ENCODE data around the gene CENPA.

The CENPA gene

DNA sequence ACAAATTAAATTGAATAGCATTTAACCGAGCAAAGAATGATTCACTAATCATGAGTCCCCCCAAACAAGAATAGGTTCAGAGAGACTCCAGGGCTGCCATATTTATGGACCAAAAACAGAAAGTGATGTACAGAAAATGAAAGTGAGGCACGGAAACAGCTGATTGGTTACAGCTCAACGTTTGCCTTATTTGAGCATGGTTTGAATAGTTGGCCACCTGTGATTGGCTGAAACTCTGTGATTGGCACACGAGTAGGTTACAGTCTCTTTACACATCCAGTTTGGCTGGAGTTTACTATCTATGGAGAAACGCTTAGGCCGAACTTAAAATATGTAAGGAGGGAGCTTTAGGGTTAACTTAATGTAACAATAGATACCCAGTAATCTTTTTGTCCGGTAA is 35.1 kb downstream of the CENPA start:
- H3K4me3 ChIP-seq (ENCODE audit: low read length), result no peak overlapping the region
- H3K9me3 ChIP-seq (ENCODE audit: control insufficient read depth, low read length), result no peaks in the 10 kb centered on the region
- H3K9ac ChIP-seq (ENCODE audit: low read length), result no peak overlapping the region
- H3K27me3 ChIP-seq (ENCODE audit: control insufficient read depth, insufficient read depth, low read length), result peaks cover 4% of the 10 kb centered on the region
- H3K4me1 ChIP-seq (ENCODE audit: control insufficient read depth, insufficient read depth, low read length), result no peaks in the 10 kb centered on the region
- H3K36me3 ChIP-seq (ENCODE audit: control insufficient read depth, insufficient read depth, low read length), result no peaks in the 10 kb centered on the region

DNA sequence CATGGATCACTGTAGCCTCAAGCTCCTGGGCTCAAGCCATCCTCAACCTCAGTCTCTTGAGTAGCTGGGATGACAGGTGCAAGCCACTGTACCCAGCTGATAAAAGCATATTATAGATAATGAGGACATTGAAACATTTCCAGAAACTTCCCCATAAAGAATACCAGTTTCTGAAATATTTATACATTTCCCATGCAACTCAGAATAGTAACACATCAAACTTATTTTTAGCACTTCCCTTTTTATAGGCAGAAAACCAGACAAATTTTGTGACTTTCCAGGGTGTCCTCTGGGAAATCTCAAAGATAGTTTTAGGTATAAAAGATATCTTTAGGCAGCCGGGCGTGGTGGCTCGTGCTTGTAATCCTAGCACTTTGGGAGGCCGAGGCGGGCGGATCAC is 37.0 kb downstream of the CENPA start:
- peaks cover under 1% of the 10 kb centered on the region for H3K27me3 ChIP-seq (ENCODE audit: control insufficient read depth, insufficient read depth, low read length)
- H3K4me3 ChIP-seq (ENCODE audit: low read length), result no peak overlapping the region
- no peaks in the 10 kb centered on the region for H3K4me1 ChIP-seq (ENCODE audit: control insufficient read depth, insufficient read depth, low read length)
- no peaks in the 10 kb centered on the region for H3K9me3 ChIP-seq (ENCODE audit: control insufficient read depth, low read length)
- H3K9ac ChIP-seq (ENCODE audit: low read length), result no peak overlapping the region
- no peaks in the 10 kb centered on the region for H3K36me3 ChIP-seq (ENCODE audit: control insufficient read depth, insufficient read depth, low read length)

DNA sequence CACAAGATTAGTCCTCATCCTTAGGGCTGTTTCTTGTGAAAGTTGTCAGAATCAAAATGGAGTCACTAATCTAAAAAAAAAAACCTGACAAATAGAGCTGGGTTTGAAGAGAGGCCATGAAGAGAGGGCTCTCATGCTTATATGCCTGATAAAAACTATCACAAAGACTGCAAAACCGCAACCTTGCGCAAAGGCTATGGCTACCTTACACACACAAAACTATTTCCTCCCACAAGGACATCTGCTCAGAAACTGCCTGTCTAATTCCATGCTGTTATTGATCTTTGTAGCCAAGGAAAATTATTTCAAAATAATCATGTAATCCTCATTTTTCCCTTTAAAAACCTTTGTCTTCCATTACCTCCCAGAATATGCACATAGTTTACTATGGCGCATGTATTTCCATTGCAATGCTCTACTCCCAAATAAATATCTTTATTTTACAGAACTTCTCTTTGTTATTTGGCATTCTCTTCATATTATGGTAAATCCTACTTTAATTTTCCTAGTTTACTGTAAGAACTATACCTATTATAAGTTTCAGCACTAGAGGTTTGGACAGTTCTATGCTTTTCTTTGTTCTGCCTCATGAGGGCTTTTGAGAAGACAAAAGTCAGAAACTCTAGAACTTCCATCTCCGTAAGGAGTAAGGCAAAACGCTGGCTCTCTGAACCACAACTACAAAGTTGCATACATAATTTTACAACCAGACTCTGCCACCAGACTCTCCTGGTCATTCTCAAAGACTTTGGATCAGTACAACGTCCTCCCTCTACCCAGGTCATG is 52.5 kb downstream of the CENPA start:
- Histone ChIP-seq H3K27me3 (ENCODE audit: control insufficient read depth, insufficient read depth, low read length) (no peaks in the 10 kb centered on the region), H3K4me1 (ENCODE audit: control insufficient read depth, insufficient read depth, low read length) (no peaks in the 10 kb centered on the region), H3K9me3 (ENCODE audit: control insufficient read depth, low read length) (no peaks in the 10 kb centered on the region), H3K4me3 (ENCODE audit: low read length) (no peak overlapping the region), H3K9ac (ENCODE audit: low read length) (no peak overlapping the region), H3K36me3 (ENCODE audit: control insufficient read depth, insufficient read depth, low read length) (no peaks in the 10 kb centered on the region)

DNA sequence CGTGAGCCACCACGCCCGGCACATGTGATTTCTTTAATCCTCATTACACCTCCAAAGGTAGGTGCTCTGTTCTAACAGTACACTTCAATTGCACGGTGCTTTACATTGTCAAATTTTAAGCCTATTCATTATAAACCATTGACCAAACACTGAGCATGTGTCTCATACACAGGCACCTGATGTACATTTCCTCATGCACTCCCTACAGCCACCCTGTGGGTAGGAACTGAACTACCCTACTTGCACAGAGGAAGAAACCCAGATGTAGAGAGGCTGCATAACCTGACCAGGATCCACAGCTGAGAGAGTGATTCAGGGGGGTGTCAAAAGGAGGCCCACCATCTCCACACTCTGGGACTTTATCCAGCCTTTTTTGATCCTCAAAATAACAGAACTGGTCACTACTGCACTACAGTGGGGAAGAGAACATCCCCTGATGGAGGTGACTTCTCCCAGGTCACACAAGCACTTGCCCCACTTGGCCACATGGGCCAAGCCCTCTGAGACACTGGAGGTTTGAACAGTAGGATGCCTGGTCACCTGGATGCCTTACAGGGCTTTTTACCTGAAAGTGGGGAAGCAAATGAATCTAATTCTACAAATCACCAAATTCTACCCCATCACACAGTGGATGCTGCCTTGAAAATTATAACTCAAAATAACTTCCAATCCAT is 55.2 kb downstream of the CENPA start:
- no peak overlapping the region for H3K9ac ChIP-seq (ENCODE audit: low read length)
- H3K27me3 ChIP-seq (ENCODE audit: control insufficient read depth, insufficient read depth, low read length), result peaks cover 16% of the 10 kb centered on the region
- no peak overlapping the region for H3K4me3 ChIP-seq (ENCODE audit: low read length)

DNA sequence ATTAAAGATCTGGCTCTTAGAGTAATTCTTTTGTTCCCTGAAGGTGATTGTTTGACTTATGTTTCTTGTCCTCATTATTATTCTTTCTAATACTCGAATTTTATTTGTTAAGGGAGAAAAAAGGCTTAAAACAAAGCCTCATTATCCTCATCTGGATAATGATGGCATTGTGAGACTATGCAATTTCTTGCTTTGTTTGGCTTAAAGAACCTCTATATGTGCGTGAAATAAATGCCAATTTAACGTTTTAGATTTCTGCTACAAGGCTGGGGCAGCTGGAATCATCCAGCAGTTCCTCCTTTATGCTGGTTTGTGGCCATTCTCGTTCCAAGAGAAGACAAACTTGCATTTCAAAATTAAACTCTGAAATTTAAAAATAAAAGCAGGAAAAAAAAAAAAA is 57.2 kb downstream of the CENPA start:
- H3K36me3 ChIP-seq (ENCODE audit: control insufficient read depth, insufficient read depth, low read length), result no peaks in the 10 kb centered on the region
- no peak overlapping the region for H3K4me3 ChIP-seq (ENCODE audit: low read length)
- H3K27me3 ChIP-seq (ENCODE audit: control insufficient read depth, insufficient read depth, low read length), result peaks cover 35% of the 10 kb centered on the region
- no peaks in the 10 kb centered on the region for H3K9me3 ChIP-seq (ENCODE audit: control insufficient read depth, low read length)
- peaks cover under 1% of the 10 kb centered on the region for H3K4me1 ChIP-seq (ENCODE audit: control insufficient read depth, insufficient read depth, low read length)
- no peak overlapping the region for H3K9ac ChIP-seq (ENCODE audit: low read length)

More for the DNA sequence above, 55.2 kb downstream of the CENPA start:
- Histone ChIP-seq H3K9me3 (ENCODE audit: control insufficient read depth, low read length) (no peaks in the 10 kb centered on the region), H3K4me1 (ENCODE audit: control insufficient read depth, insufficient read depth, low read length) (no peaks in the 10 kb centered on the region), H3K36me3 (ENCODE audit: control insufficient read depth, insufficient read depth, low read length) (no peaks in the 10 kb centered on the region)
